ENCODE results near the gene LPCAT1.

Gene LPCAT1

DNA sequence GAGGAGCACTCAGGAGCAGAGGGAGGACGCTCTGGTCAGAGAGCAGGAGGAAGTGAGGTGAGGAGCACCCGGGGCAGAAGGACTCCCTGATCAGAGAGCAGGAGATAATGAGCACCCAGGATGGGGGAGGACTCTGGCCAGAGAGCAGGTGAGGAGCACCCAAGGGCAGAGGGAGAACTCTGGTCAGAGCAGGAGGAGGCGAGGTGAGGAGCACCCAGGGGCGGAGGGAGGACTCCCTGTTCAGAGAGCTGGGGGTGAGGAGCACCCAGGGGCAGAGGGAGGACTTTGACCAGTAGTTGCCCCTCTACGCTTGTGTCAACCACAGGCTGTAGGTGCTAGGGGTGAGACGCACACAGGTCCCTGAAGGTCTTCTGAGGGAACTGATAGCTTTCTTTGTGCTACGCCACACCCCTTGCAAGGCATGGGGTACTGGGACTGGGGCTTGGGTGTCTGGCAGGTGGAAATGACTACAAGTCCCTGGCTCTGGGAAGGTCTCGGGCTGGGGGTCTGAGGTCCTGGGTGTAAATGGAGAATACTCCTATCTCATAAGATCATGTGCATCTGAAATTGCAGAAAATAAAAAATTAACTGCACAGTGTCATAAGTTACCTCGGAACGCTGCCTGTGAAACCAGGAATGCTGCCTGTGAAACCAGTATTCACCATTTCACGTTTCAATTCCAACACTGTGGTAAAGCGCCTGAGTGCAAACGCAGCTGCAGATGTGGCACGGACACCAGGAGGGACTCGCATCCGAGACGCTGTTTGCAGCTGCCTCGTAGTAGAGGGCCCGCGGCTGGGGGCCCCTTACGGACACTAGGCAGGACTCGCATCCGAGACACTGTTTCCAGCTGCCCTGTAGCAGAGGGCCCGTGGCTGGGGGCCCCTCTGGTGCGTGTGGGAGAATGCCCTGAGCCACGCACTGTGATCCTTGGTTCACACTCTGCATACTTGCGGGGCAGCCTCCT is 51.5 kb downstream of the LPCAT1 start:
- no peak for DNase-seq (ENCODE audit: low read depth)
- no peak overlapping the region for H3K4me3 ChIP-seq (ENCODE audit: control insufficient read depth, low read depth, low read length)
- TF ChIP-seq, protein P1, sequence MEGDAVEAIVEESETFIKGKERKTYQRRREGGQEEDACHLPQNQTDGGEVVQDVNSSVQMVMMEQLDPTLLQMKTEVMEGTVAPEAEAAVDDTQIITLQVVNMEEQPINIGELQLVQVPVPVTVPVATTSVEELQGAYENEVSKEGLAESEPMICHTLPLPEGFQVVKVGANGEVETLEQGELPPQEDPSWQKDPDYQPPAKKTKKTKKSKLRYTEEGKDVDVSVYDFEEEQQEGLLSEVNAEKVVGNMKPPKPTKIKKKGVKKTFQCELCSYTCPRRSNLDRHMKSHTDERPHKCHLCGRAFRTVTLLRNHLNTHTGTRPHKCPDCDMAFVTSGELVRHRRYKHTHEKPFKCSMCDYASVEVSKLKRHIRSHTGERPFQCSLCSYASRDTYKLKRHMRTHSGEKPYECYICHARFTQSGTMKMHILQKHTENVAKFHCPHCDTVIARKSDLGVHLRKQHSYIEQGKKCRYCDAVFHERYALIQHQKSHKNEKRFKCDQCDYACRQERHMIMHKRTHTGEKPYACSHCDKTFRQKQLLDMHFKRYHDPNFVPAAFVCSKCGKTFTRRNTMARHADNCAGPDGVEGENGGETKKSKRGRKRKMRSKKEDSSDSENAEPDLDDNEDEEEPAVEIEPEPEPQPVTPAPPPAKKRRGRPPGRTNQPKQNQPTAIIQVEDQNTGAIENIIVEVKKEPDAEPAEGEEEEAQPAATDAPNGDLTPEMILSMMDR (conservative IDR thresholded peaks at IDR 0.05; ENCODE audit: control insufficient read depth, insufficient read depth, low read depth, low read length), result no peak

DNA sequence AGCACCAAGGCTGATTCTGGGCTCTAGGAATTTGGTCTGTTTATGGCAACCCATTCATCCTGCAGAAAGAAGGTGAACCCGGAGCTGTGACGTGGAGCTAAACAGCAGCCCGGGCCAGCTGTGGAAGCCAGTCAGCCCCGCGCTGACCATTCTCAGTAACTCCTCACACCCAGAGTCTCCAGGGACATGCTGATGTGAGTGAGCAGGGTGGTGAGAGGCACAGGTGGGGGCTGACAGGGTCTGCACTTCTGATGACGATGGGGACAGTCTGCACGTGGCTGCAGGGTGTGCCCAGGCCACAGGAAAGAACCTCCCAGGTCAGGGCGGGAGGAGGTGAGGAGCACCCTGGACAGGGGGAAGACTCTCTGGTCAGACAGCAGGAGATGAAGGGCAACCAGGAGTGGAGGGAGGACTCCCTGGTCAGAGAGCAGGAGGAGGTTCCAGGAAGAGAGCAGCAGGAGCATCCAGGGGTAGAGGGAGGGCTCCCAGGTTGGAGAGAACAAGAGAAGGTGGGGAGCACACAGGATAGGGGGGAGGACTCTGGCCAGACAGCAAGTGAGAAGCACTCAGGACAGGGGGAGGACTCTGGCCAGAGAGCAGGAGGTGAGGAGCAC is 52.4 kb downstream of the LPCAT1 start:
- TF ChIP-seq, protein P1 (conservative IDR thresholded peaks at IDR 0.05; ENCODE audit: control insufficient read depth, insufficient read depth, low read depth, low read length), result no peak
- DNase-seq (ENCODE audit: low read depth), result no peak
- H3K4me3 ChIP-seq (ENCODE audit: control insufficient read depth, low read depth, low read length), result no peak overlapping the region

DNA sequence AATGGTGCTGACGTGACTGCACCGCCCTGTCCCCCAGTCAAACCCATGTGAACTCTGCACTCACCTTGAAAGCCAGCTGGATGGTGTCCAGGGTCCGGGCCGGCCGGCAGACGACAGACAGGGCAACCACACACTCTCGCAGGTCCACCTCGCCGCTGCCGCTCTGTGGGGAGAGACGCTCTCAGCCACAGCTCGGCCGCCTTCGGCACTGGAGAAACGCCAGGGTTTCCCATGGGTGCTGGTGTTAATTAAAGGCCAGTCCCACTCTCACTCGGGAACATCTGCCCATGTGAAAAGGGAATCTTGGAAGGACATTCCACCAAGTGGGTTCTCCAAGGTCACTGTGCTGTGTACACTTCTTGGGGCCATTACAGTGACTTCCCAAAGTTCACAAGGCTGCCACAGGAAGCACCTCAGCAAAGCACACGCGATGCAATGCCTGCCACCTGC is 53.0 kb downstream of the LPCAT1 start:
- TF ChIP-seq, protein P1 (conservative IDR thresholded peaks at IDR 0.05; ENCODE audit: control insufficient read depth, insufficient read depth, low read depth, low read length), result no peak
- no peak for DNase-seq (ENCODE audit: low read depth)
- H3K4me3 ChIP-seq (ENCODE audit: control insufficient read depth, low read depth, low read length), result no peak overlapping the region

DNA sequence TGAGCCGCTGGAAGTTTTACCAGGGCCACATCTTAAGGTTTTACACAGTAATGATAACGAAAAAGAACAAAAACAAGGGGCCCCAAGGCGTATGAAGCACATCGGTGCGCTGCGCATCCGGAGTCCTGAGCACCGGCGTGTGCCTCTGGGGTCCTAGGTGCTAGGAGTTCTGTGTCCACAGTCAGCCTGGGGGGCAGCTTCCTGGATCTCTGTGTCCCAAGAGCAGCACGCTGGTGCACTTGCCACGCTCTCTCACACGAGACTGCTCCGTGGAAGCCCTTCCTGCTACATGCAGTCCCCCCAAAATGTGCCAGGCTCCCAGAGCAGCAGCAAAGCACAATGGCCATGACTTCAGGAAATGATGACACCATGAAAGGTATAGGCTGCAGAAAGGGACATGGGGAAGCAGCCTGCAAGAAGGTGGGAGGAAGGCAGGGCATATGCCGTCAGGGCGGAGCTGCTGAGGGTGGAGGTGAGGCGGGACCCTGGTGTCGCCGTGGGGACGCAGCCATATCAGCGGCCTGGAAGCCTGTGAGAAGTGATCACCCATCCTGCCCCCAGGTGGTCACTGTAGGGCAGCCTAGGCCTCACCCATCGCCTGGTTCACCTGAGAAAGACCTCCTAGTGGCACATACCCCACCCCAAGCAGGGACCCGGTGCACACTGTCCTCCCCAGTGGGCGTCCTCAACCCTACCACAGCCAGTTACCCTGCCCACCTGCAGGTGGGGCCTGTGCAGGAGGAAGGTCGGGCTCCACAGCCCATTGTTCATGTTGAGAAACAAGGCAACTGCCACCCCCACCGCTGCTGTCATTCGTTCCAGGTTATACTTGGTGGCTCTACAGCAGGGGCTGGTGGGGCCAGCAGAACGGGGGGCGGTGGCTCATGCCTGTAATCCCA is 54.9 kb downstream of the LPCAT1 start:
- DNase-seq (ENCODE audit: low read depth), result no peak
- TF ChIP-seq, protein P1 (conservative IDR thresholded peaks at IDR 0.05; ENCODE audit: control insufficient read depth, insufficient read depth, low read depth, low read length), result no peak
- H3K4me3 ChIP-seq (ENCODE audit: control insufficient read depth, low read depth, low read length), result no peak overlapping the region

DNA sequence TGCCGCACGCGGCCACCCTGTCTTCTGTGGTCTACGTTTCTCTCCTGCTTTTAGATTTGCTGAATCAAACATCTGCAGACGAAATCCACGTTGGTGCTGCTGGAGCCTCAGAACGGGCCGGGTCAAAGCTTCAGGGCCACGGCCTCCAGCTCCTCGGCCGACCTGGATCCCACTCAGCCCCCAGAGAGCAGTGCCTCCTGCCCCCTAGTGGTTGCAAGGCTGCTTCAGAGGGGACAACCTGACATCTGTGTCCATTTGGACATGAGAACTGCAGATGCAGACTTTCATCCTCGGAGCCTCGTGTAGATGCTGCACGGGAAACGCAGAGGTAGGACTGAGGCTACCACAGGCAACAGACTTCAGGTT is 55.5 kb downstream of the LPCAT1 start:
- TF ChIP-seq, protein P1 (conservative IDR thresholded peaks at IDR 0.05; ENCODE audit: control insufficient read depth, insufficient read depth, low read depth, low read length), result peak; percentile 43
- H3K4me3 ChIP-seq (ENCODE audit: control insufficient read depth, low read depth, low read length), result no peak overlapping the region
- peak; percentile 9 for DNase-seq (ENCODE audit: low read depth)

Measured in fibroblast of mammary gland (primary cell).